Measurements from ENCODE around the gene FAM83F.
A peak's percentile ranks its signal among the peaks of the same experiment; 100 is the strongest.
"Not testable (repeated sequence)": the region's sequence is repeated elsewhere in the genome, so short reads cannot be mapped to it uniquely, and the experiment has no call there.

Gene FAM83F

GRCh38 chr22:39994566-39995392 lies at the start of gene FAM83F:
Gene FAM83F, plus strand, starts transcription at chr22:39994954. Its CDS starts 89 bp downstream, at chr22:39995043.
- DNase-seq = no peak
- intact Hi-C loops (cut with DNase I) = no loop called here

DNA sequence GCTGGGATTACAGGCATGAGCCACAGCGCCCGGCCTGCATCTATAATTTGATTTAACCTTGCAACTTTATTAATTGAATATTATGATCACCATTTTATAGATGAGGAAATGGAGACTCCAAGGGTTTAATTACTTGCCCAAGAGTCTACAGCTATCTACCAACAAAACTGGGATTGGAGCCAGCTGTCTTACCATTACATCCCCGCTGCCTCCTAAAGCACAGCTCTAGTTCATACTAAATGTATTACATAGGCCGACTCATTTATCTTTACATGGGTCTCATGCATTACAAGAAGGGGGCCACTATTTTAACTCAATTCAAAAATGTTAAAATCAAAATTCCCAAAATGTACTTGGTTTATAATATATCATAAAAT lies 48.6 kb upstream of the FAM83F start:
- intact Hi-C loops (cut with DNase I) = no loop called here
- no peak for DNase-seq

DNA sequence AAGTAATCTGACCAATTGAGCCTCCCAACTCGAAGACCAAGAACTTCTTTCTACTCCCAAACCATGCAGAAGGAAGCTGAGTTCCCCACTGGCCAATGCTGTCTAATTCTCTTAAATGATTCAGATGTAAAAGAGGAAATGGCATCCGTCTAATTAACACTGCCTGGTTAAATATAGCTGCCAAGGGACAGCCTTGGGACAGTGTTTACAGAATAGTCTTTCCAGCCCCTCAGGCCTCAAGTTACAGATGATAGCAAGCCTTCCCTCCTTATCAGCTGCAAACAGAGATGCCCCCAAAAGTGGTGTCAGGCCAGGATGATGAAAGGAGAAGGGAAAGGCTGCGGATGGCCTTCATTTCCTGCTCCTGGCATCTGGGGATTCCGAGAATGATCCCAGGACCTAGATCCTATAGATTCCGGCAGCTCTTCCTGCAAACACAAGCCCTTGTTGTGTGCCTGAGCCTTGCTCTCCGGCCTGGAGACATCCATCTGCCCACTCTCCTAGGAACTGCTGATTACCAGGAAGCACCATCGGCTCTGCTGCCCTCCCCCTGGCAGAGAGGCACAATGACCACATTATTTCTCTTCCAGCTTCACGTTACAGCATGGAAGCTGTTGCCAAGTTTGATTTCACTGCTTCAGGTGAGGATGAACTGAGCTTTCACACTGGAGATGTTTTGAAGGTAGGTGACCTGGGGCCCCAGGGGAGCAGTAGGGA lies 48.1 kb upstream of the FAM83F start:
- intact Hi-C loops (cut with DNase I) = no loop called here
- DNase-seq = peak in 13 of 42 donors; percentile 12 to 54 (median 29)

- intact Hi-C loops (cut with DNase I) = no loop called here
- DNase-seq = no peak
These were observed 47.2 kb upstream of the FAM83F start for GRCh38 chr22:39947220-39948216.

GRCh38 chr22:39949964-39950737 lies 44.6 kb upstream of the FAM83F start:
- no peak for DNase-seq
- intact Hi-C loops (cut with DNase I) = no loop called here

- intact Hi-C loops (cut with DNase I); DNase-seq: not testable (repeated sequence)
These were observed 43.0 kb upstream of the FAM83F start for GRCh38 chr22:39951603-39952293.

- intact Hi-C loops (cut with DNase I) = no loop called here
- no peak for DNase-seq
These were observed 42.4 kb upstream of the FAM83F start for GRCh38 chr22:39952347-39952746.

GRCh38 chr22:39953101-39953500 lies 41.7 kb upstream of the FAM83F start:
- intact Hi-C loops (cut with DNase I) = no loop called here
- DNase-seq = no peak

- intact Hi-C loops (cut with DNase I) = no loop called here
- DNase-seq = peak in 2 of 42 donors; percentile 18 to 23
These were observed 40.1 kb upstream of the FAM83F start for GRCh38 chr22:39954584-39955055.

- no peak for DNase-seq
- intact Hi-C loops (cut with DNase I) = no loop called here
These were observed 39.1 kb upstream of the FAM83F start for GRCh38 chr22:39955675-39956074.

GRCh38 chr22:39956932-39957664 lies 37.7 kb upstream of the FAM83F start:
- no peak for DNase-seq

DNA sequence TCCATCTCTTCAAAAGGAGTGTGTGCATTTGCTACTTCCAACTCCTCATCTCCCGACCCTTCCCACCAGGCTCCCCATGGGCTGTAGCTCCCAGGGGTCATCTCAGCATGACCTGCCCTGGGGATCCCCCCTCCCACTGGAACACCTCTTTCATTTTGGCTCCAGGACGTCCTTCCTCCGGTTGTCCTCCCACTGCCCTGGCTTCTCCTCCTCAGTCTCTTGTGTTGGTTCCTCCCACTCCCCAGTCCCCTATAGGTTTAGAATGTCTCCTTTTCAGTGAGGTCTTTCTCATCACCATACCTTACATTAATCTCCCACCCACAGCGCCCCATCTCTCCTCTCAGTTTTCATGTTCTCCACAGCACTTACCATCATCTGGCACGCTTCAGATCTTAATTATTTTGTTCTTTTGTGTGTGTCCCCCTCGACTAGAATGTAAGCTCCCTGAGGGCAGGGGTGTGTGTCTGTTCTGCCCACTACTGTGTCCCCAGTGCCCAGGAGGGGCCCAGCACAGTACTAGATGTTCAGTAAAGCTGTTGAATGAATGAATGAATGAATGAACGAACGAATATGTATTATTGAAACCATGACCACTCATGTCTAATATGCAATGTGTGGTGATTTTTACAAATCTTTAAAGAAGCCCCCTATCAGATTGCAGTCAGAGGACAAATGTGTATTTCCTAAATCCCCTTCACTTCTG lies 36.6 kb upstream of the FAM83F start:
- intact Hi-C loops (cut with DNase I) = no loop called here
- no peak for DNase-seq

More at GRCh38 chr22:39956932-39957664, 37.7 kb upstream of the FAM83F start:
- intact Hi-C loops (cut with DNase I) = no loop called here

GRCh38 chr22:39958949-39959639 lies 35.7 kb upstream of the FAM83F start:
- intact Hi-C loops (cut with DNase I) = no loop called here
- DNase-seq = no peak

- DNase-seq = peak in 39 of 42 donors; percentile 15 to 82 (median 48)
- intact Hi-C loops (cut with DNase I) = no loop called here
These were observed 34.9 kb upstream of the FAM83F start, which contains the start of gene TMA7B for GRCh38 chr22:39959640-39960447. Gene TMA7B, plus strand, starts transcription at chr22:39960397. Its CDS starts 3,978 bp downstream, at chr22:39964375.

Data from head of caudate nucleus (tissue), 42 donors.